ENCODE results near the gene RSKR.
A peak's percentile ranks its signal among the peaks of the same experiment; 100 is the strongest.

RSKR gene

GRCh38 chr17:28645576-28645939 is 31.6 kb upstream of the RSKR start:
- peaks cover 35% of the 10 kb centered on the region for H3K4me1 ChIP-seq (ENCODE audit: insufficient read depth, low read length)
- no peaks in the 10 kb centered on the region for H3K9me3 ChIP-seq (ENCODE audit: low read length)
- H3K27me3 ChIP-seq (ENCODE audit: control insufficient read depth in 1 of 2, insufficient read depth in 2 of 2, low read length in 2 of 2), result no peaks in the 10 kb centered on the region
- H3K27ac ChIP-seq (ENCODE audit: low read depth, low read length), result peak overlapping the region; percentile 96
- H3K36me3 ChIP-seq (ENCODE audit: insufficient read depth, low read length), result peaks cover 29% of the 10 kb centered on the region
- peak overlapping the region; percentile 87 for H3K9ac ChIP-seq (ENCODE audit: low read length)
- H3K4me3 ChIP-seq (ENCODE audit: low read depth in 1 of 2, low read length in 2 of 2), result peak overlapping the region; percentile 51 to 80

GRCh38 chr17:28644787-28645575 is 31.0 kb upstream of the RSKR start, which contains the start of gene BLTP2:
BLTP2 (minus strand) TSS chr17:28645158; CDS start chr17:28645056, 102 bp downstream.
- Histone ChIP-seq H3K9me3 (ENCODE audit: low read length) (no peaks in the 10 kb centered on the region), H3K36me3 (ENCODE audit: insufficient read depth, low read length) (peaks cover 32% of the 10 kb centered on the region), H3K4me1 (ENCODE audit: insufficient read depth, low read length) (peaks cover 35% of the 10 kb centered on the region), H3K9ac (ENCODE audit: low read length) (peak within 1 kb of the TSS; percentile 87), H3K27me3 (ENCODE audit: control insufficient read depth in 1 of 2, insufficient read depth in 2 of 2, low read length in 2 of 2) (no peaks in the 10 kb centered on the region), H3K4me3 (ENCODE audit: low read depth in 1 of 2, low read length in 2 of 2) (peak within 1 kb of the TSS; percentile 51 to 80), H3K27ac (ENCODE audit: low read depth, low read length) (peak within 1 kb of the TSS; percentile 96)

- H3K4me1 ChIP-seq (ENCODE audit: insufficient read depth, low read length), result peaks cover 35% of the 10 kb centered on the region
- H3K27ac ChIP-seq (ENCODE audit: low read depth, low read length), result peak overlapping the region; percentile 96
- peak overlapping the region; percentile 51 to 71 for H3K4me3 ChIP-seq (ENCODE audit: low read depth in 1 of 2, low read length in 2 of 2)
- peak overlapping the region; percentile 44 for H3K9ac ChIP-seq (ENCODE audit: low read length)
- H3K36me3 ChIP-seq (ENCODE audit: insufficient read depth, low read length), result peaks cover 40% of the 10 kb centered on the region
- H3K27me3 ChIP-seq (ENCODE audit: control insufficient read depth in 1 of 2, insufficient read depth in 2 of 2, low read length in 2 of 2), result no peaks in the 10 kb centered on the region
- no peaks in the 10 kb centered on the region for H3K9me3 ChIP-seq (ENCODE audit: low read length)
Measured at GRCh38 chr17:28643983-28644786, 30.2 kb upstream of the RSKR start.

- H3K9ac ChIP-seq (ENCODE audit: low read length), result no peak overlapping the region
- H3K36me3 ChIP-seq (ENCODE audit: insufficient read depth, low read length), result peaks cover 58% of the 10 kb centered on the region
Measured at GRCh38 chr17:28641579-28641978, 27.6 kb upstream of the RSKR start.

GRCh38 chr17:28635506-28635905 is 21.5 kb upstream of the RSKR start:
- H3K36me3 ChIP-seq (ENCODE audit: insufficient read depth, low read length), result peaks cover 97% of the 10 kb centered on the region
- no peak overlapping the region for H3K27ac ChIP-seq (ENCODE audit: low read depth, low read length)
- H3K4me1 ChIP-seq (ENCODE audit: insufficient read depth, low read length), result peaks cover 6% of the 10 kb centered on the region
- H3K9ac ChIP-seq (ENCODE audit: low read length), result no peak overlapping the region
- no peaks in the 10 kb centered on the region for H3K9me3 ChIP-seq (ENCODE audit: low read length)
- H3K27me3 ChIP-seq (ENCODE audit: control insufficient read depth in 1 of 2, insufficient read depth in 2 of 2, low read length in 2 of 2), result no peaks in the 10 kb centered on the region
- H3K4me3 ChIP-seq (ENCODE audit: low read depth in 1 of 2, low read length in 2 of 2), result no peak overlapping the region

More at GRCh38 chr17:28641579-28641978, 27.6 kb upstream of the RSKR start:
- Histone ChIP-seq H3K4me3 (ENCODE audit: low read depth in 1 of 2, low read length in 2 of 2) (no peak overlapping the region), H3K27ac (ENCODE audit: low read depth, low read length) (no peak overlapping the region), H3K27me3 (ENCODE audit: control insufficient read depth in 1 of 2, insufficient read depth in 2 of 2, low read length in 2 of 2) (no peaks in the 10 kb centered on the region), H3K4me1 (ENCODE audit: insufficient read depth, low read length) (peaks cover 30% of the 10 kb centered on the region), H3K9me3 (ENCODE audit: low read length) (no peaks in the 10 kb centered on the region)

GRCh38 chr17:28634206-28634865 is 20.4 kb upstream of the RSKR start:
- no peaks in the 10 kb centered on the region for H3K27me3 ChIP-seq (ENCODE audit: control insufficient read depth in 1 of 2, insufficient read depth in 2 of 2, low read length in 2 of 2)
- H3K36me3 ChIP-seq (ENCODE audit: insufficient read depth, low read length), result peaks cover 89% of the 10 kb centered on the region
- peaks cover 6% of the 10 kb centered on the region for H3K4me1 ChIP-seq (ENCODE audit: insufficient read depth, low read length)
- H3K9me3 ChIP-seq (ENCODE audit: low read length), result no peaks in the 10 kb centered on the region
- no peak overlapping the region for H3K9ac ChIP-seq (ENCODE audit: low read length)
- no peak overlapping the region for H3K27ac ChIP-seq (ENCODE audit: low read depth, low read length)
- H3K4me3 ChIP-seq (ENCODE audit: low read depth in 1 of 2, low read length in 2 of 2), result no peak overlapping the region

GRCh38 chr17:28626818-28627217 is 12.8 kb upstream of the RSKR start:
- H3K27ac ChIP-seq (ENCODE audit: low read depth, low read length), result no peak overlapping the region
- peaks cover 6% of the 10 kb centered on the region for H3K4me1 ChIP-seq (ENCODE audit: insufficient read depth, low read length)
- H3K9me3 ChIP-seq (ENCODE audit: low read length), result no peaks in the 10 kb centered on the region
- H3K9ac ChIP-seq (ENCODE audit: low read length), result no peak overlapping the region
- H3K36me3 ChIP-seq (ENCODE audit: insufficient read depth, low read length), result peaks cover 52% of the 10 kb centered on the region
- no peak overlapping the region for H3K4me3 ChIP-seq (ENCODE audit: low read depth in 1 of 2, low read length in 2 of 2)
- H3K27me3 ChIP-seq (ENCODE audit: control insufficient read depth in 1 of 2, insufficient read depth in 2 of 2, low read length in 2 of 2), result no peaks in the 10 kb centered on the region

- Histone ChIP-seq H3K9ac (ENCODE audit: low read length) (no peak overlapping the region), H3K36me3 (ENCODE audit: insufficient read depth, low read length) (peaks cover 65% of the 10 kb centered on the region), H3K9me3 (ENCODE audit: low read length) (no peaks in the 10 kb centered on the region), H3K27ac (ENCODE audit: low read depth, low read length) (no peak overlapping the region), H3K4me1 (ENCODE audit: insufficient read depth, low read length) (no peaks in the 10 kb centered on the region), H3K27me3 (ENCODE audit: control insufficient read depth in 1 of 2, insufficient read depth in 2 of 2, low read length in 2 of 2) (no peaks in the 10 kb centered on the region), H3K4me3 (ENCODE audit: low read depth in 1 of 2, low read length in 2 of 2) (no peak overlapping the region)
Measured at GRCh38 chr17:28624148-28624547, 10.2 kb upstream of the RSKR start.

- Histone ChIP-seq H3K9me3 (ENCODE audit: low read length) (no peaks in the 10 kb centered on the region), H3K36me3 (ENCODE audit: insufficient read depth, low read length) (peaks cover 69% of the 10 kb centered on the region), H3K27me3 (ENCODE audit: control insufficient read depth in 1 of 2, insufficient read depth in 2 of 2, low read length in 2 of 2) (no peaks in the 10 kb centered on the region), H3K9ac (ENCODE audit: low read length) (no peak overlapping the region), H3K4me3 (ENCODE audit: low read depth in 1 of 2, low read length in 2 of 2) (no peak overlapping the region), H3K4me1 (ENCODE audit: insufficient read depth, low read length) (no peaks in the 10 kb centered on the region), H3K27ac (ENCODE audit: low read depth, low read length) (no peak overlapping the region)
Measured at GRCh38 chr17:28623696-28624095, 9.7 kb upstream of the RSKR start.

- Histone ChIP-seq H3K9me3 (ENCODE audit: low read length) (no peaks in the 10 kb centered on the region), H3K27me3 (ENCODE audit: control insufficient read depth in 1 of 2, insufficient read depth in 2 of 2, low read length in 2 of 2) (no peaks in the 10 kb centered on the region), H3K36me3 (ENCODE audit: insufficient read depth, low read length) (peaks cover 67% of the 10 kb centered on the region), H3K4me1 (ENCODE audit: insufficient read depth, low read length) (no peaks in the 10 kb centered on the region), H3K9ac (ENCODE audit: low read length) (no peak overlapping the region), H3K27ac (ENCODE audit: low read depth, low read length) (no peak overlapping the region), H3K4me3 (ENCODE audit: low read depth in 1 of 2, low read length in 2 of 2) (no peak overlapping the region)
Measured at GRCh38 chr17:28622186-28622585, 8.2 kb upstream of the RSKR start.

- no peaks in the 10 kb centered on the region for H3K27me3 ChIP-seq (ENCODE audit: control insufficient read depth in 1 of 2, insufficient read depth in 2 of 2, low read length in 2 of 2)
- H3K9ac ChIP-seq (ENCODE audit: low read length), result no peak overlapping the region
- H3K4me1 ChIP-seq (ENCODE audit: insufficient read depth, low read length), result no peaks in the 10 kb centered on the region
- peaks cover 83% of the 10 kb centered on the region for H3K36me3 ChIP-seq (ENCODE audit: insufficient read depth, low read length)
- H3K4me3 ChIP-seq (ENCODE audit: low read depth in 1 of 2, low read length in 2 of 2), result no peak overlapping the region
- no peak overlapping the region for H3K27ac ChIP-seq (ENCODE audit: low read depth, low read length)
- no peaks in the 10 kb centered on the region for H3K9me3 ChIP-seq (ENCODE audit: low read length)
Measured at GRCh38 chr17:28620010-28620409, 6.0 kb upstream of the RSKR start.
